Neuronal stem cell (in vitro differentiated cells): ENCODE results near the gene UNC13C.

Experiments used
- DNase-seq: peaks from one replicate; pipeline ENCODE4 v3.0.0-alpha.2; 2013; ENCODE audit warnings: low spot score
- H2AFZ ChIP-seq: one replicate; pipeline ENCODE4 v1.6.1; 2013; ENCODE audit warnings: mild to moderate bottlenecking, low read length, inconsistent platforms
- H2AK5ac ChIP-seq: 2 replicates; pipeline ENCODE4 v1.6.1; 2013; ENCODE audit warnings: low read depth, mild to moderate bottlenecking, inconsistent platforms, low read length, moderate library complexity, mixed read lengths
- H2BK120ac ChIP-seq: 2 replicates; pipeline ENCODE4 v1.6.1; 2013; ENCODE audit warnings: low read depth, mild to moderate bottlenecking, inconsistent platforms, low read length, moderate library complexity, mixed read lengths
- H2BK12ac ChIP-seq: one replicate; pipeline ENCODE4 v1.6.1; 2013; ENCODE audit warnings: low read length, inconsistent platforms
- H2BK15ac ChIP-seq: 2 replicates; pipeline ENCODE4 v1.6.1; 2013; ENCODE audit warnings: mild to moderate bottlenecking, low read length, inconsistent platforms, mixed read lengths
- H2BK5ac ChIP-seq: one replicate; pipeline ENCODE4 v1.6.1; 2013; ENCODE audit warnings: inconsistent platforms, mild to moderate bottlenecking, low read length, moderate library complexity
- H3K14ac ChIP-seq: one replicate; pipeline ENCODE4 v1.6.1; 2013; ENCODE audit warnings: low read length, inconsistent platforms
- H3K18ac ChIP-seq: 2 replicates; pipeline ENCODE4 v1.6.1; 2013; ENCODE audit warnings: low read length, inconsistent platforms
- H3K23ac ChIP-seq: 2 replicates; pipeline ENCODE4 v1.6.1; 2013; ENCODE audit warnings: low read depth, mild to moderate bottlenecking, mixed read lengths, low read length, inconsistent platforms; ENCODE audit not compliant: poor library complexity
- H3K27ac ChIP-seq: replicated peaks from 3 replicates; pipeline ENCODE4 v1.5.1; 2013; ENCODE audit warnings: low read length, inconsistent platforms
- H3K27me3 ChIP-seq, 3 experiments: 2 replicates each; pipeline ENCODE4 v1.6.1; 2013; ENCODE audit warnings: low read length in 3 of 3, mild to moderate bottlenecking in 2 of 3, inconsistent platforms in 1 of 3, low read depth in 1 of 3, mixed read lengths in 1 of 3, moderate library complexity in 1 of 3; ENCODE audit not compliant: control insufficient read depth in 3 of 3, insufficient read depth in 3 of 3
- H3K36me3 ChIP-seq, 2 donors: replicated peaks in 1 of 2; 2 replicates each; pipeline ENCODE4 v1.6.1; 2013; ENCODE audit warnings: low read length in 2 of 2; ENCODE audit not compliant: control insufficient read depth in 2 of 2, insufficient read depth in 2 of 2
- H3K4ac ChIP-seq: 2 replicates; pipeline ENCODE4 v1.6.1; 2013; ENCODE audit warnings: inconsistent platforms, mild to moderate bottlenecking, low read length, moderate library complexity
- H3K4me1 ChIP-seq, 2 donors: 1 replicate in 1 of 2; 2 replicates in 1 of 2; pipeline ENCODE4 v1.6.1; 2013; ENCODE audit warnings: low read length in 2 of 2, low read depth in 1 of 2; ENCODE audit not compliant: control insufficient read depth in 2 of 2, insufficient read depth in 1 of 2
- H3K4me2 ChIP-seq: one replicate; pipeline ENCODE4 v1.6.1; 2013; ENCODE audit warnings: mild to moderate bottlenecking, low read length, inconsistent platforms; ENCODE audit not compliant: insufficient read depth, poor library complexity, severe bottlenecking
- H3K4me3 ChIP-seq, 2 donors: 2 replicates each; pipeline ENCODE4 v1.5.1; 2013; ENCODE audit warnings: low read length in 2 of 2, mild to moderate bottlenecking in 2 of 2, inconsistent platforms in 1 of 2, moderate library complexity in 1 of 2
- H3K79me1 ChIP-seq: one replicate; pipeline ENCODE4 v1.6.1; 2013; ENCODE audit warnings: low read depth, mild to moderate bottlenecking, inconsistent platforms, low read length, moderate library complexity
- H3K9ac ChIP-seq: one replicate; pipeline ENCODE4 v1.6.1; 2013; ENCODE audit warnings: mild to moderate bottlenecking, low read depth, low read length, inconsistent platforms; ENCODE audit not compliant: poor library complexity
- H3K9me3 ChIP-seq, 2 donors: replicated peaks in 1 of 2; 2 replicates each; pipeline versions ENCODE3 to v1.6.1; 2013; ENCODE audit warnings: low read length in 2 of 2, mild to moderate bottlenecking in 2 of 2, inconsistent platforms in 1 of 2, low read depth in 1 of 2, mixed read lengths in 1 of 2, moderate library complexity in 1 of 2; ENCODE audit not compliant: control insufficient read depth in 2 of 2, insufficient read depth in 1 of 2
- H4K8ac ChIP-seq: one replicate; pipeline ENCODE4 v1.6.1; 2013; ENCODE audit warnings: low read depth, mild to moderate bottlenecking, inconsistent platforms, low read length, moderate library complexity
- H4K91ac ChIP-seq: one replicate; pipeline ENCODE4 v1.6.1; 2013; ENCODE audit warnings: low read length, low read depth, mild to moderate bottlenecking, inconsistent platforms; ENCODE audit not compliant: poor library complexity
- WGBS, 2 donors: extraction: QIAGEN DNeasy Blood & Tissue Kit; methylation state at CpG; one replicate each; pipeline ENCODE4 v1.1.7; 2013; ENCODE audit warnings: missing lambda C conversion rate in 2 of 2, mixed read lengths in 1 of 2; ENCODE audit not compliant: insufficient read length in 2 of 2, insufficient replicate concordance in 1 of 2; ENCODE audit errors: extremely low coverage in 2 of 2; 5-methylcytosine and 5-hydroxymethylcytosine counted together

Gene UNC13C

DNA sequence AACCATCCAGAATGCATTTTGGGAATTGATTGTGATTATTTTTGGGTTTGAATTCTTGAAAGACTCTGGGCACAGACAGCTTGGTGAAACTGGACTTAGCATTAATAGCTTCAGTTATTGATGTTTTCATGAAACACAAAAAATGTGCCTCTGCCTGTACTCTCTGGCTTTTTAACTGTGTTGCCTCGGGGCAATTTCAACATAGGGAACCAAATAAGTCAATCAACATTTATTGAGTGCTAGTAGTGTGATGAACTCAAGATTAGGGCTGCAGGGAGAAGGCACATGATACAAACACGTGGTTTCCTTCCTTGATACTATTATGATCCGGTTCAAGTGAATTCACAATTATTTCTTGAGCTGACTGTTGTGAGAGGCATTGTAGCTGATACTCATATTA is 50.8 kb downstream of the UNC13C start:
- Histone ChIP-seq H3K23ac (no peak overlapping the region), H4K8ac (no peak overlapping the region), H2BK12ac (no peak overlapping the region), H3K27ac (no peak overlapping the region), H3K4me2 (no peak overlapping the region), H3K4me3 (no peak overlapping the region), H3K4ac (no peak overlapping the region), H3K9me3 (no peaks in the 10 kb centered on the region), H3K18ac (no peak overlapping the region), H4K91ac (no peak overlapping the region), H2BK15ac (no peak overlapping the region), H2BK5ac (no peak overlapping the region), H2BK120ac (no peak overlapping the region), H3K27me3 (no peaks in the 10 kb centered on the region), H3K79me1 (no peaks in the 10 kb centered on the region), H2AK5ac (no peak overlapping the region), H3K4me1 (peaks cover 0 to 2% of the 10 kb centered on the region in 2 donors), H3K36me3 (no peaks in the 10 kb centered on the region), H3K14ac (no peak overlapping the region), H2AFZ (no peak overlapping the region), H3K9ac (no peak overlapping the region)
- no CpG with 5 or more reads among the region's 3 CpGs for WGBS, 2 donors
- no peak for DNase-seq

DNA sequence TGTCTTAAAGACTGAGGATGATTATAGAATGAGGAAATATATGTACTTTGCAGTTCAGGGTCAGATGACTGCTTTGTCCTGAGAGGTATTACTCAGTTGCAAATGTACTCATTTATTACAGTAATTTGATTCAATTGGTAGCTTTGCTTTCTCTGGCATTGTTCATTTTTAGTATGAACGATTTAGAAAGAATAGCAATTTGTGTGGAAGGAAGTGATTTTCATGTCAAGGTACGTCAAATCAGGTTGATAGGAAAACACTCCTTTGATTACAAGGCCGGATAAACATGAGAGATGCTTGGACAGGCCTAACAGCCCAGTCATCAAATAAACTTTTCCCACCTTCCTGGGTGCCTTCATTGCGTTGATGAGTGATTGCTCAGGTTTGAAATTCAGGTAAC is 53.8 kb downstream of the UNC13C start:
- H2BK120ac ChIP-seq = no peak overlapping the region
- H3K4me1 ChIP-seq = peaks cover 0 to 2% of the 10 kb centered on the region in 2 donors
- no peaks in the 10 kb centered on the region for H3K79me1 ChIP-seq
- no peak for DNase-seq
- no peak overlapping the region for H3K9ac ChIP-seq
- no peak overlapping the region for H3K27ac ChIP-seq
- H2AFZ ChIP-seq = no peak overlapping the region
- no peak overlapping the region for H3K4ac ChIP-seq
- no peaks in the 10 kb centered on the region for H3K9me3 ChIP-seq
- no peak overlapping the region for H2BK5ac ChIP-seq
- H3K14ac ChIP-seq = no peak overlapping the region
- H2BK15ac ChIP-seq = no peak overlapping the region
- WGBS, 2 donors = no CpG with 5 or more reads among the region's 4 CpGs
- no peak overlapping the region for H2AK5ac ChIP-seq
- no peaks in the 10 kb centered on the region for H3K27me3 ChIP-seq
- H4K8ac ChIP-seq = no peak overlapping the region
- H3K18ac ChIP-seq = no peak overlapping the region
- H2BK12ac ChIP-seq = no peak overlapping the region
- H3K4me2 ChIP-seq = no peak overlapping the region
- no peak overlapping the region for H4K91ac ChIP-seq
- H3K4me3 ChIP-seq = no peak overlapping the region
- no peak overlapping the region for H3K23ac ChIP-seq
- no peaks in the 10 kb centered on the region for H3K36me3 ChIP-seq

DNA sequence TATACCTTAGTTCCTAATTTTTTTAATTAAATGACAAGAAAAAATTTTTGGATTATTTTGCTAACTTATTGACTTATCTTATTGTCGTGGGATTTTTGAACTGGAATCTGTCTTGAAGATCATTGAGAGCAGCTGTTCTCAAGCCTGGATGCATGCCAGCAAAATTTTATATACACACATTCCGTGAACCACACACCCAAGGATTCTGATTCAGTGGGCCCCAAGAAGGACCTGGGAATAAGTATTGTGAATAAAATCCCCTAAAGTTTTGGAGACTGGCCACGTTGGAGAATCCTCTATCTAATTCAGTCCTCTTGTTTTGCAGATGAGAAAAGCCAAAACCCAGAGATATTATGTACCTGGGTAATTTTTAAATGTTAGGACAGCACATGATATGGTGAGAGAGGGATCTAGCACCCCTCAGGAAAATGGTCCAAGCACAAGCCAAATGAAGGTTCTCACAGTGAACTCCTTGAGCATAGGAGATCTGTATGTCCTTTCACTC is 55.2 kb downstream of the UNC13C start:
- Histone ChIP-seq H2BK5ac (no peak overlapping the region), H3K4me2 (no peak overlapping the region), H3K27me3 (no peaks in the 10 kb centered on the region), H3K18ac (no peak overlapping the region), H3K23ac (no peak overlapping the region), H4K8ac (no peak overlapping the region), H2AK5ac (no peak overlapping the region), H3K4me1 (peaks cover 0 to 2% of the 10 kb centered on the region in 2 donors), H2BK15ac (no peak overlapping the region), H2BK12ac (no peak overlapping the region), H3K4ac (no peak overlapping the region), H3K36me3 (no peaks in the 10 kb centered on the region), H3K9ac (no peak overlapping the region), H2BK120ac (no peak overlapping the region), H4K91ac (no peak overlapping the region), H3K79me1 (no peaks in the 10 kb centered on the region), H2AFZ (no peak overlapping the region), H3K9me3 (no peaks in the 10 kb centered on the region), H3K4me3 (no peak overlapping the region), H3K27ac (no peak overlapping the region), H3K14ac (no peak overlapping the region)
- WGBS, 2 donors = no CpG with 5 or more reads among the region's 3 CpGs
- no peak for DNase-seq

DNA sequence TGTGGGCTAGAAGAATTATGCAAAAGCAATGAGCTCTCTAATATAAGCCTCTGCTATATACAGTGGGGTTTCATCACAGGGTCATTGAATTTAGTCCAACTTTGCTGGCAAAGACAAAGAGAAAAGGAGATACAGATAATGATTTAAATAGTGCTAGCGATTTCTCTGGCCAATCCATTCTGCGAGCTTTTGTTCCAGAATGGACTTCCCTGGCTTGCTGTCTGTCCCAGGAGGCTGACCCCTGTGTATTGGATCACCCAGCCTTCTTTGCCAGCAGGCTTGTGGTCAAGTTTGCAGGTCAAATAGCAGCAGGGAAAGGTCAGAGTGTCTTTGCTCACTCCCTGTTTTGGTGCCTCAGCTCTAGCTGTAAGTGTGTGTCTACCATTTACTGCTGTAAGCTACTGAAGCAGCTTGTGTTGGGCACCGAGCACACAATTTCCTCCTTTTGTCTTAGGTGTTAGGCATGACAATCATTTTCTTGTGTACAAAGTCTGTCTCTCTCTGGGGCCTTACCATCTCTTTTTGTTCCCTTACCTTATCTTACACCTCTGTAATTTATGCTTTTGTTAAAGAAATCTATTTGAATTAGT is 55.7 kb downstream of the UNC13C start:
- Histone ChIP-seq H3K9me3 (no peaks in the 10 kb centered on the region), H3K9ac (no peak overlapping the region), H2AK5ac (no peak overlapping the region), H3K27ac (no peak overlapping the region), H3K18ac (no peak overlapping the region), H3K36me3 (no peaks in the 10 kb centered on the region), H2AFZ (no peak overlapping the region), H3K4me1 (peaks cover 0 to 2% of the 10 kb centered on the region in 2 donors), H4K91ac (no peak overlapping the region), H3K14ac (no peak overlapping the region), H3K4me3 (no peak overlapping the region), H3K79me1 (no peaks in the 10 kb centered on the region), H2BK15ac (no peak overlapping the region), H2BK120ac (no peak overlapping the region), H3K4me2 (no peak overlapping the region), H3K4ac (no peak overlapping the region), H2BK5ac (no peak overlapping the region), H3K27me3 (no peaks in the 10 kb centered on the region), H3K23ac (no peak overlapping the region), H4K8ac (no peak overlapping the region), H2BK12ac (no peak overlapping the region)
- no CpG with 5 or more reads among the region's 3 CpGs for WGBS, 2 donors
- DNase-seq = no peak
